GM21737 (cell line): ENCODE results near the gene SYNGAP1.
"Not testable (repeated sequence)": the region's sequence is repeated elsewhere in the genome, so short reads cannot be mapped to it uniquely, and the experiment has no call there.

Source experiments
- ATAC-seq: cut with Tn5 transposase; IDR thresholded peaks from one replicate; pipeline ENCODE4 v1.9.1; 2021; ENCODE audit warnings: mild to moderate bottlenecking, moderate library complexity; ENCODE audit not compliant: unreplicated experiment

Gene SYNGAP1

GRCh38 chr6:33419580-33420490, at the start of gene SYNGAP1:
Gene SYNGAP1 (plus strand): TSS chr6:33420065. CDS start chr6:33420265, 200 bp downstream.
- ATAC-seq: no peak

GRCh38 chr6:33371901-33372300, 48.0 kb upstream of the SYNGAP1 start:
- ATAC-seq: not testable (repeated sequence)

- no peak for ATAC-seq
Measured at GRCh38 chr6:33372526-33373123, 47.2 kb upstream of the SYNGAP1 start.

DNA sequence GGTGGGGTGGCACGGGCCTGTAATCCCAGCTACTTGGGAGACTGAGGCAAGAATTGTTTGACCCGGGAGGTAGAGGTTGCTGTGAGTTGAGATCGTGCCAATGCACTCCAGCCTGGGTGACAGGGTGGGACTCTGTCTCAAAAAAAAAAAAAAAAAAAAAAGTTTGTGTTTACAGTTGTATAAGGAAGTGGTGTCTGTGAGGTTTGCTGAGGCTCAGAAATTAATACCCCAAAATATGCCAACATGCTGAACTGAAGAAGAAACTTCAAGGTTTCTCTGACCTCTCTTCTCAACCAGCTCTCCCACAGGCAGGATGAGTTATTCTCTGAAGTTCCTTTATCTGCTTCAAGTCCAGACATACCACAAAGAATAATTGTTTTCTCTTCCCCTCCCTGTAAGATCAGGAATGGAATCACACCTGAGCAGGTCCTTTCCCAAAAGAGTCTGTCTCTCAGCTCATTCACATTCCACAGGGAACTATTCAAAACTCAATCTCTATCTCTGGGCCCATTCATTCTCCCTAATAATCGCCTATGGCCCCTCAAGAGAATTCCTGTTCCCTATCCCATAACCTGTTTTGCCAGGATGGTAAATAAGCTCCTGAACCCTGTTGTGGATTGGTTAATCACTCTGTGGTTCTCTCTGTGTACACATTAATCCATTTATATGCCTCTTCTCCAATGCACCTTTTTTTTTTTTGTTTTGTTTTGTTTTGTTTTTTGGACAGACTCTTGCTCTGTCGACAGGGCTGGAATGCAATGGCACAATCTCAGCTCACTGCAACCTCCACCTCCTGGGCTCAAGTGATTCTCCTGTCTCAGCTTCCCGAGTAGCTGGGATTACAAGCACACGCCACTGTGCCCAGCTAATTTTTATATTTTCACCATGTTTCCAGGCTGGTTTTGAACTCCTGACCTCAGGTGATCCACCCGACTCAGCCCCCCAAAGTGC, 45.6 kb upstream of the SYNGAP1 start:
- ATAC-seq: no peak

GRCh38 chr6:33375143-33375671, 44.7 kb upstream of the SYNGAP1 start:
- ATAC-seq: no peak

- no peak for ATAC-seq
Measured at GRCh38 chr6:33377171-33377570, 42.7 kb upstream of the SYNGAP1 start.

GRCh38 chr6:33379184-33379583, 40.7 kb upstream of the SYNGAP1 start:
- ATAC-seq: not testable (repeated sequence)

- no peak for ATAC-seq
Measured at GRCh38 chr6:33380272-33380981, 39.4 kb upstream of the SYNGAP1 start.

DNA sequence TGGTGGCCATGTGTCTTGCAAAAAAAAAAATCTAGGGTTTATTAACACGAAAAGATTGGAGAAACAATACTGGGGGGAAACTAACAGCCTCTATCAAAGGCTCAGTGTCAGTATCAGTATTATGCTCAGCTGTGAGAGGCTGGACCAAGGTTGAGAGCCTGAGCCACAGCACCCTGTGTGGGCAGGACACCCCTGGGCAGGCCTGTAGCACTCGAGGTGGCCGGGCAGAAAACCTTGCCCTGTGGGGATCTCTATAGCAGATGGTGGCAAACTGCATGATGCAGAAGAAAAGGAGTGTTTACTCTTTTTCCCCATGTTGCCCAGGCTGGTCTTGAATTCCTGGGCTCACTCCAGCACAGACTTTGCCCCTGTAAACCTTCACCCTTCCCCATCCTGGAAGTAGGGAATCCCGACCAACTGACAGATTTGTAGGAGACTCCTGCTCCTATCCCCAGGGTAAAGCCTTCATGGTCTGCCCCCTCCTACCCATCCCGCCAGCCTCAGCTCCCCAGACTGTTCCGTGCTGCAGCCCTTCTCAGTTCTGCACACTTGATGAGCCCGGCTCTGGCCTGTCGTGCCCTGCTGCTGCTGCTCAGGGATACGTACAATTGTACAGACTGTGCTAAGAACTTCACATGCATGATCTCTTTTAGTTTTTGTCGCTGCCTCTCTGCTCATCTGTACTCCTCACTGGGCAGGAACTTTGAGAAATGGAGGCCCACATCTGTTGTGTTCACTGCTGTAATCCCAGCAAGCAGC, 36.3 kb upstream of the SYNGAP1 start:
- ATAC-seq: no peak

DNA sequence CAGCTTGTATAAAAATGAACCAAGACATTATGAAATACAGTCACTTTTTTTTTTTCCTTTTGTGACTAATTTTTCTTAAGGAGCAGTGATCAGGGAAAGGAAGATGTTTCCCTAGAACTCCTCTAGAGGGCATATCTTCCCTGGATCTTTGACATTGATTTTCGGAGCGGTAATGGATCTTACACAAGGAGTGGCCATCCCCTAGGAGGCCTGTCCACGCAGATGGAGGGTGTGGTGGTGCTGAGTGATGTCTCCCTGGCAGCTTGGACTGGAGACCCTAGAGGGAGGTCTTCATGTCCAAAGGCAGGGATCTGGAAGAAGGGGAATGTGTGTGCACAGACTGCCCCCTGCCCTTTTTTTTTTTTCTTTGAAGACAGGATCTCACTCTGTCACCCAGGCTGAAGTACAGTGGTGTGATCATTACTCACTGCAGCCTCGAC, 35.3 kb upstream of the SYNGAP1 start:
- ATAC-seq: no peak

DNA sequence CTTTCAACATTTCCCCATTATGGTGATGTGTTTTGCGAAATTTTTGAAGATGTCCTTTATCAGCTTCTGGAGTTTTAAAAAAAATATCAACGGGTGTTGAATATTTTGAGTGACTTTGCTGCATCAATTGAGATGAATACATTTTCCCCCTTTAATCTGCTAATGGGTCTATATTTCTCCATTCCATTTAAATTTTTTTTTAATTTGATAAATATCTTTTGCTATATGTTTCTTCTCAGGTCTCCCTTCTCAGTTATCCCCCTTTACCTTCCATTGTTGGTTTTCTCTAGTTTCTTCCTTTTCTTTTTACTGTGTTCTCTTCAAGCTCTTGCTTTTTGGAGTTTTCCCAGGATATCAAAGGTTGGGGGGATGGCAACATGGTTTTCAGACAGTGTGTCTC, 29.7 kb upstream of the SYNGAP1 start:
- ATAC-seq: no peak

GRCh38 chr6:33390767-33391277, 29.0 kb upstream of the SYNGAP1 start:
- ATAC-seq: no peak

GRCh38 chr6:33391278-33391921, 28.5 kb upstream of the SYNGAP1 start, which contains the start of gene KIFC1:
Gene KIFC1 (plus strand): TSS chr6:33391823. CDS start chr6:33391986, 163 bp downstream.
- ATAC-seq: peak; percentile 89

- ATAC-seq: peak; percentile 18
Measured at GRCh38 chr6:33391922-33392594, 27.8 kb upstream of the SYNGAP1 start.

DNA sequence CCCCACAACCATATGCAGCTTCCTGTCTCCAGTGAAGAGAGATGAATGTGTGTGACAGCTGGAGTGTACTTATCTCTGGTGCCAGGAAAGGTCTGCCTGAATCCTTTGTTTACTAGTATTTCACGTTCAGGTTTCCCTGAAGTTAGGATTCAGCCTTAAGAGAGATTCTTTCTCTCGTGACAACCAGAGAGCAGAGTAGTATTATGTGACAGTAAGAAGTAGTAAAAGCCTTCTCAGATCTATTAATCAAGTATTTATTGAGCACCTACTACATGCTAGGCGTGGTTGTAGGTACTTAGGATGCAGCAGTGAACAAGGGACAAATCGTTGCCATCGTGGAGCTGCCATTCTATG, 27.3 kb upstream of the SYNGAP1 start:
- no peak for ATAC-seq

GRCh38 chr6:33392979-33393378, 26.9 kb upstream of the SYNGAP1 start:
- ATAC-seq: no peak

- ATAC-seq: no peak
Measured at GRCh38 chr6:33397541-33397940, 22.3 kb upstream of the SYNGAP1 start.

GRCh38 chr6:33398601-33399000, 21.3 kb upstream of the SYNGAP1 start:
- not testable (repeated sequence) for ATAC-seq
